GM04503 (cell line): ENCODE results near the gene GPR132.
"Not testable (repeated sequence)": the region's sequence is repeated elsewhere in the genome, so short reads cannot be mapped to it uniquely, and the experiment has no call there.

Experiments
- DNase-seq: peaks from one replicate; pipeline ENCODE4 v3.0.0-alpha.2; 2012; ENCODE audit warnings: low read depth

GPR132 gene

DNA sequence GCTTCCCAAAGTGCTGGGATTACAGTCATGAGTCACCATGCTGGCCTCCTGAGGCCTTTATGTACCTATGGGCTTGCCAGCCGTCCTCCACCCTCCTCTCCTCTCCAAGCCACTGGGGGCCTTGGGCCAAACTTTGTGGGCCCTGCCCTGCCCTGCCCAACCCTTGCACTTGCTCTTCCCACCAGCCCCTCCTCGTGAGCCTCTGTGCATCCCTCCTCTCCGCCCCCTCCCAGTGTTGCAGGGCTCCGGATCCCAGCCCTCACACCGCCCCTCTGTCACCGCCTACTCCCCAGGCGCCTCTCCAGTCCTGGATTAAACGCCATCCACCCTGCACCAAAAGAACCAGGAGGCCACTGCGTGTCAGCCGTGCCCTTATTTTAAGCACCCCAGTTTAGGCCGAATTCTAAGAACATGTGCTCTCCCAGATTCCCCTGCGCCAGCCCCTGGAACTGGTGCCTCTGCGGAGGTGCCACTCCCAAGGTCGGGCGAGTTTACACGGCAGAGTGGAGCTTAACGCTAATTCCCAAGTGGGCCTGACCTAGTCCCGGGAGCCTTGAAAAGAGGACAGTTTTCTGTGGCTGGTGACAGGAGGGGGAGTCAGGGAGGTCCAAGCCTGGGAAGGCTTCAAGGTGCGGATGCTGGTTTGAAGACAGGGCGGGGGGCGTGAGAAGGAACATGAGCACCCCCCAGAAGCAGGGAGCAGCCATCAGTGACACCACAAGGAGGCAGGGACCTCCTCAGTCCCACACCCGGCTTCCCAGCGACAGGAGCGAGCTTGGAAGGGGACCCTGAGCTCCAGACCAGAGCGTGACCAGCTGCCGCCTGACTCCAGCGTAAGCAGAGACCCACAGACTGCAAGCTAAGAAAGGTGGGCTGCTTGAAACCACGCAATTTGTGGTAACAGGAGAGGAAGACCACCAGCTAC lies 23.1 kb downstream of the GPR132 start:
- no peak for DNase-seq

DNA sequence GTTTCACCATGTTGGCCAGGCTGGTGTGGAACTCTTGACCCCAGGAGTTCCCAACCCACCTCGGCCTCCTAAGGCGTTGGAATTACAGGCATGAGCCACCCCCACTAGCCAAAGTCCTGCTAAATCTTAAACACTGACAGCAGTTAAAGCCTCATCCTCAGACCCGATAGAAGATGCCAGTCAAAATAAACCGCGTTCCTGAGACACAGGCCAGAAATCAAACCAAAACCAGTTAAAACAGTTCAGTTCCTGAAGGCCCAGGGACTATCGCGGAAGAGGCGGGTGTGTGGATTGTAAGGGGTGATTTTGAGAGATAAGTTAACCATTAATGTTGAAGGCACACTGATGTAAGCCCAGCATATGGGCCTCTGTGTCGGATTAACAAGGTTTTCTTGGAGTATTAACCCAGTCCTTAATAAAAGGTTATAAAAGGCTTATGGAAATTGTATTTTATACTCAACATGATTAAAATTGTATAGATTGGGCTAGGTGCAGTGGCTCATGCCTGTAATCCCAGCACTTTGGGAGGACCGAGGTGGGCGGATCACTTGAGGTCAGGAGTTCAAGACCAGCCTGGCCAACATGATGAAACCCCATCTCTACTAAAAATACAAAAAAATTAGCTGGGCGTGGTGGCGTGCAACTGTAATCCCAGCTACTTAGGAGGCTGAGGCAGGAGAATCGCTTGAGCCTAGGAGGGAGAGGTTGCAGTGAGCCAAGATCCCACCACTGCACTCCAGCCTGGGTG lies 25.6 kb downstream of the GPR132 start:
- no peak for DNase-seq

DNA sequence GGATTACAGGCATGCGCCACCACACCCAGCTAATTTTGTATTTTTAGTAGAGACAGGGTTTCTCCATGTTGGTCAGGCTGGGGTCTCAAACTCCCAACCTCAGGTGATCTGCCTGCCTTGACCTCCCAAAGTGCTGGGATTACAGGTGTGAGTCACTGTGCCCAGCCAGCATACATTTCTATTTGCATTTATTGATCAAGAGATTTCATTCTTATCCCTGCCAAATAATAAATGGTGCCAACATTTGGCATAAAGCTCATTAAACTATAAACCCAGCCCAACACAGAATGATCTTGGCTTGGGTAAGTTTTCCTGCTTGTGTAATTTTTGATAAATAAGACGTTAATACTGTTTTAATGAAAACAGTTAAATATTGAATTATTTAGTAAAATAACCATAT lies 29.6 kb downstream of the GPR132 start:
- DNase-seq, result not testable (repeated sequence)

DNA sequence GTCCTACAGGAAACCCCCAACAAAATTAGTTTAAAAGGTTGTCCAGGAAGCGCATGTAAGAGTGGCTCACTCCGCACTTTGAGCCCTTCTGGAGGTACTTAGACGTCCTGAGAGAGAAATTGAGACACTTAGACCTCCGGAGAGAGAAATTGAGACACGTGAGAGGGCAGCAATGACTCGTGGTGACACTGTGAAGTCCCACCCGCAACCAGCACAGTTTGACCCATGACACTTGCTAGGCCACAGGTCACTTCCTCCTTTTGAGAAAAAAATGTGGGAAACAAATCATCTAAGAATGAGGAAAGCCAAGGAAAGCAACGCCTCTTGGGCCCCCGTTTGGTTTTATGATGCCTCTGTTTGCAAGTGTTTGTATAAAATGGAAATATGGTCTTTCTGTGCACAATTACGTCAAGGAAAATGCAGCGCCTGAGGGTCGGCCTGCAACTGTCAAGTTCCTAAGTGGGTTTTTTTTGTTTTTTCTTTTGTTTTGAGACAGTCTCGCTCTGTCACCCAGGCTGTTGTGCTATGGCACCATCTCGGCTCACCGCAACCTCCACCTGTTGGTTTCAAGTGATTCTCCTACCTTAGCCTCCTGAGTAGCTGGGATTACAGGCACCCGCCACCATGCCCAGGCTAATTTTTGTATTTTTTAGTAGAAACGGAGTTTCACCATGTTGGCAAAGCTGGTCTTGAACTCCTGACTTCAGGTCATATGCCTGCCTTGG lies 30.8 kb downstream of the GPR132 start:
- DNase-seq, result no peak

DNA sequence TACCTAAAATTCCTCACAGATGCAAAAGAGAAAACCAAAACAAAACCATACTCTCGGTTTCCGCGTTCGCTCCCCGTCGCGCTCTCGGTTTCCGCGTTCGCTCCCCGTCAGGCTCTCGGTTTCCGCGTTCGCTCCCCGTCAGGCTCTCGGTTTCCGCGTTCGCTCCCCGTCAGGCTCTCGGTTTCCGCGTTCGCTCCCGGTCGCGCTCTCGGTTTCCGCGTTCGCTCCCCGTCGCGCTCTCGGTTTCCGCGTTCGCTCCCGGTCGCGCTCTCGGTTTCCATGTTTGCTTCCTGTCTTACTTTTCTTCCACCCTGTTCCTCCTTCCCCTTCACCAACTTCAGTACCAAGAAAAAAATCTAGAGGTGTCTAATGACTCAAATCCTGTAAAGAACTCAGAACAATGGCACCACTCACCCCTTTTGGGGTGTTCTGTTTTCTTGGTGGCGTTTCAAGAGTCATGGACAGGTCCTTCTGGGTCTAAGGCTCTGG lies 31.8 kb downstream of the GPR132 start:
- DNase-seq, result not testable (repeated sequence)

- DNase-seq, result not testable (repeated sequence)
Observed at GRCh38 chr14:105032451-105032901, 32.8 kb downstream of the GPR132 start.

GRCh38 chr14:105030836-105031396 lies 34.3 kb downstream of the GPR132 start:
- no peak for DNase-seq

DNA sequence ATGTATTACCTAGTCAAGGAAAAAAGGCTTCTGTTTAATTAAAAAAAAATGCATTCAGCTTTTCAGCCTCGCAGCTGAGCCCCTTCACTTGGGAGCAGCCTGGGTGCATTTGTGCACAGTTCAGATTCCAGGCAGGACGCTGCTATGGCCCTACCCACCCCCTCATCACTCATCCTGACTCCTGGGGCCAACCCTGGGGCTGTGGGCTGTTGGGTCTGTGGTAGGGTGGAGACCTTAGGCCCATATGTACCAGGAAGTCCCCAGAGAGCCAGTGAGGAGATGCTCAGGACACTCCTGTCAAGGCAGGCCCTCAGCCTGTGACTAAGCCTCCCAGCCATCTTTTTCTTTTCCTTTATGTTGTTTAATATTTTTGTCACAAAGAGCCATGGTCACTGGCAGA lies 35.0 kb downstream of the GPR132 start:
- no peak for DNase-seq

DNA sequence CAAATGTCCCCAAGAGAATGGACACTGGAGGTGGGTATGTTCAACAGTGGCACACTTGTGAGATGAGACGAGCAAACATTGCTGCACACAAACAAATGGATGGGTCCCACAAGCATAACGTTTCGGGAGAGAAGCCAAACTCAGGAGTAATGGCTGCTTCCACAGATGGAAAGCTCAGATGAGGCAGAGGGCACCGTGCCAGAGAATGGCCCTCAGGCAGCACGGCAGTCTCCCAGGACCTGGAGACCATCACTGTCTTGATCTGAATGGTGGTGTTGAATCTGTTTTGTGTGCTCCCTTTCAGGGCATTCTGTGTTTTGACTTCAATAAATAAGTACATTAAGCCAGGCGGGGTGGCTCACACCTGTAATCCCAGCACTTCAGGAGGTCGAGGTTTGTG lies 35.8 kb downstream of the GPR132 start:
- DNase-seq, result no peak

DNA sequence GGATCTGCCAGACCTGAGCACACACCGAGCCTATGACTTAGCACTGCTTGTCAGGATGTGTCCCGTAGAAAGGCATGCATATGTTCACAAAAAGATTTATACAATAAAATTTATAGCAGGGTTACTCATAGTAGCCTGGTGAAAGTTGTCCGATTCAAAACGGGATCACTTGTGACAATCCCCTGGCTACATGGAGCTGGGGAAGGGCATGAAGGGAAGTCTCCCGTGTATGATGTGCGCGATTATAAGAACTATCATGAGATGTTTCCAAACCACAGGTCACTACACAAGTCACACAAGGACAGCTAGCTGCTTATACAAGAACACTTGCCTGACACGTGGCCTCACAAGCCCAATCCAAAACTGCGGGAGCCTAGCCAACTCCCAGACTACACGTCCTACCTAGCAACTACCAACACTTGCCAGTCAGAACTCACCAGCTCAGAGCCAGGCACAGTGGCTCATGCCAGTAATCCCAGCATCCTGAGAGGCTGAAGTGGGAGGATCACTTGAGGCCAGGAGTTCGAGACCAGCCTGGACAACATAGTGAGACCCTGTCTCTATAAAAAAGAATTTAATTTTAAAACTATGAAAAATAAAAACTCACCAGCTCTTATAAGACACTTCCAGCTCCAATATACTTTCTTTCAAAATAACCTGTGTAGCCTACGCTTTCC lies 36.8 kb downstream of the GPR132 start:
- DNase-seq, result no peak

DNA sequence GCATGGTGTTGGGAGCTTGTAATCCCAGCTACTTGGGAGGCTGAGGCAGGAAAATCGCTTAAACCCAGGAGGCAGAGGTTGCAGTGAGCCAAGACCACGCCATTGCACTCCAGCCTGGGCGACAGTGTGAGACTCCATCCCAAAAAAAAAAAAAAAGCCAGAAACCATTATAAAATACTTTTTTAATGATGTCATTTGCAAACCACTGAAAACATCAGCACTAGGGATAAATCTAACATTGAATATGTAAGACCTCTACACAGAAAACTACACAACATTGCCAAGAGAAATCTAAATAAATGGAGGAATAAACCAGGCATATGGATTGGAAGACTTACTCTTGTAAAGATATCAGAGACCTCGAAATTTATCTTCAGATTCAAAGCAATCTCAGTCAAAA lies 37.5 kb downstream of the GPR132 start:
- DNase-seq, result not testable (repeated sequence)

- DNase-seq, result no peak
Observed at GRCh38 chr14:105026802-105027563, 38.2 kb downstream of the GPR132 start.

GRCh38 chr14:105026033-105026785 lies 39.0 kb downstream of the GPR132 start:
- DNase-seq, result no peak

GRCh38 chr14:105025429-105025828 lies 39.8 kb downstream of the GPR132 start:
- no peak for DNase-seq

DNA sequence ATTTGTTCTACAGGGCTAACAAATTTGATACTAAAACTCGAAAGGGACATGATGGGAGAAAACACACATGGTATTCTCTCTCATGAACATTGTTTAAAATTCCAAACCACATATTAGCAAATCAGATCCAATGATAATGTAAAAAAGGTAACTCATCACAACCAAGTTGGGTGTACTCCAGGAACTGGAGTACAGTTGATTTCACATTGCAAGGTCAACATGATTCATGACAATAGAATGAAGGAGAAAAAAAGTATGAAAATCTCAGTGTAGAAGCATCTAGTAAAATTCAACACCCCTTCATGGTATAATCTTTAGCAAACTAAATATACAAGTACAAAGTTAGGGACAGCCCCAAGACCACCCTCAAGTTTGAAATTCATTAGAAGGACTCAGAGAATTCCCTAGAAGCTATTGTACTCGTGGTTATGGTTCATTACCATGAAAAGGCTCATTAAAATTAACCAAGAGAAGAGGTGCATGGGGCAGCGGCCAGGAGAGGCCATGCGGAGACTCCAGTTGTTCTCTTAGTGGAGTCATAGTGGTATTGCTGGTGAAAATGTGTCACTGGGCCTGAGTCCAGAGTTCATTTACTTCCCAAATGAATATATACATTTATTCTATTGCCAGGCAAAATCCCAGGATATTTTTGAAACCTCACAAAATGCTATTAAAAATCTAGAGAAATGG lies 41.3 kb downstream of the GPR132 start:
- DNase-seq, result peak; percentile 42

DNA sequence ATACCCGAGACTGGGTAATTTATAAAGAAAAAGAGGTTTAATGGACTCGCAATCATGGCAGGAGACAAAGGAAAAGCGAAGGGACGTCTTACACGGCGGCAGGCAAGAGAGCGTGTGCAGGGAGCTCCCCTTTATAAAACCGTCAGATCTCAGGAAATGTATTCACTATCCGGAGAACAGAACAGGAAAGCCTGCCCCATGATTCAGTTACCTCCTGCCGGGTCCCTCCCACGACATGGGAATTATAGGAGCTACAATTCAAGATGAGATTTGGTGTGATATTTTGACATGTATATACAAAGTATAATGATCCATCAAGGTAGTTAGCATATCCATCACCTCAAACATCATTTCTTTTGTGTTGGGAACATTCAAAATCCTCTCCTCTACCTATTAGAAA lies 42.1 kb downstream of the GPR132 start:
- no peak for DNase-seq

- no peak for DNase-seq
Observed at GRCh38 chr14:105022276-105022670, 43.0 kb downstream of the GPR132 start.

DNA sequence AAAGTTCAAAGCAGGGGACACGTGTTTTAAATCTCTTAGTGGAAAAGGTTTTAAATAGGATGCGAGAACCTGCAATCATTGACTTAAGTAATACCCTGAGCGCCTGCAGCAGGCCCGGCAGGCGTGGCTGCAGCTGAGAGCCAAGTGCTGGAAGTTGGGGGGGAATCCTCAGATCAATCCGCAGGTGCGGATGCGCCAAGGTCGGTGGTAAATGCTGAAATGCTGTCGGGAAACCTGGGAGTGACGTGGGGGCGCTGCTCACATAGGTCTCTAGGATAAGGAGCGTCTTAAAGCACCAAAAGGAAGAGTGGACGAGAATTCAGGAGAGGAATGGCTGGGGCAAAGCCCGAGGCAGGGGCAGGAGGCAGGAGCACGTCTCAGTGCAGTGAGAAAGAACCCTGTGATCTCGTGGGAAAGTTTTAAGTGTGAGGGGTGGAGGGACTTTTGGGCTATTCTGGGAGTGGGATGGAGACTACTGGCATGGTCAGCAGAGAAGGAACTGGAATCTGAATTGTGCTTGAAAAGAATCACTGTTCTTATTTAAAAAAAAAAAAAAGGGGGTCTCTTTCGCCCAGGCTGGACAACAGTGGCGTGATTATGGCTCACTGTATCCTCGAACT lies 43.5 kb downstream of the GPR132 start:
- DNase-seq, result no peak
